ENCODE measurements around the gene BCR. TPM values are rescaled to one million over a fixed set of nuclear protein-coding genes. Genes with fewer than 3 reads are reported as not detected.
A peak's percentile ranks its signal among the peaks of the same experiment; 100 is the strongest.

The BCR gene
- total and polyA plus RNA-seq, 10 donors = 15.2 to 64.8 (median 50.7) TPM

DNA sequence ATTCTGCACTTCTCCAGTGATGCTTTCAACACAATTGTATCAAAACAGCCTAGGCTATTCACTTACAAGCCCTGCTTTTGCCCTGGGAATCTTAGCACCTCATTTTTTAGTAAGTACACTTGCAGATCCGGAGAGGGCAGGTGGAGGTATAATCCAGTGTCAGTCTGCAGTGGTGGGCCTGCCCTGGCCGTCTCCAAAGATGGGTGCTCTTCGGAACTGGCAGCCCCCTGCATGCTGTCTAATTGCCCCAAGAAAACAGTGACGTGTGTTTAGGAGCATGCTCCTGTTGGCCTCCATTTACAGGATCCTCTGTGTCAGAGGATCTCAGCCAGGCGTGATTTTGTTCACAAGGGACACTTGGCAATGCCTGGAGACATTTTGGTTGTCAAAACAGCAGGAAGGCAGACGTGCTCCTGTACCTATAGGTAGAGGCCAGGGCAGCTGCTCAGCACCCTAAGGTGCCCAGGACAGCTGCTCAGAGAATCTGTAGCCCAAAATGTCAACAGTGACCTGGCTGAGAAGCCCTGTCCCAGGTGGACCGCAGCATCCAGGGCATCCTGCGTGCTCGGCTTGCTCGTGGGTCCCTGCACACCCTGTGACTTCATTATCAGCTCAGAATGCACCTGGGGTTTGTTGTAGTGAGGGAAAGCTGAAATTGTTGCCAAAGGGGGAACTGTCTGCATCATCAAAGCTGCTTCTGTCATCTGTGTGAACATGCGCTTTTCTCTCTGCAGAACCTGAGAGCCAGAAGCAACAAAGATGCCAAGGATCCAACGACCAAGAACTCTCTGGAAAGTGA is 90.7 kb downstream of the BCR start:
- intact Hi-C loops (cut with DNase I; ENCODE audit: low total_unique reads) = loop anchor here (10.0 kb wide), 1 partner anchor 46 kb away; no protein-coding TSS in a partner anchor
- no peak for DNase-seq
- Histone ChIP-seq H3K4me1 (peaks cover 3 to 34% (median 19%) of the 10 kb centered on the region in 6 donors), H3K36me3 (peaks cover 0 to 99% (median 56%) of the 10 kb centered on the region in 6 donors), H3K9me3 (no peaks in the 10 kb centered on the region), H3K27me3 (replicated peaks in 1 of 7) (no peaks in the 10 kb centered on the region), H3K4me3 (no peak overlapping the region), H3K27ac (no peak overlapping the region)
- TF ChIP-seq, protein P1, sequence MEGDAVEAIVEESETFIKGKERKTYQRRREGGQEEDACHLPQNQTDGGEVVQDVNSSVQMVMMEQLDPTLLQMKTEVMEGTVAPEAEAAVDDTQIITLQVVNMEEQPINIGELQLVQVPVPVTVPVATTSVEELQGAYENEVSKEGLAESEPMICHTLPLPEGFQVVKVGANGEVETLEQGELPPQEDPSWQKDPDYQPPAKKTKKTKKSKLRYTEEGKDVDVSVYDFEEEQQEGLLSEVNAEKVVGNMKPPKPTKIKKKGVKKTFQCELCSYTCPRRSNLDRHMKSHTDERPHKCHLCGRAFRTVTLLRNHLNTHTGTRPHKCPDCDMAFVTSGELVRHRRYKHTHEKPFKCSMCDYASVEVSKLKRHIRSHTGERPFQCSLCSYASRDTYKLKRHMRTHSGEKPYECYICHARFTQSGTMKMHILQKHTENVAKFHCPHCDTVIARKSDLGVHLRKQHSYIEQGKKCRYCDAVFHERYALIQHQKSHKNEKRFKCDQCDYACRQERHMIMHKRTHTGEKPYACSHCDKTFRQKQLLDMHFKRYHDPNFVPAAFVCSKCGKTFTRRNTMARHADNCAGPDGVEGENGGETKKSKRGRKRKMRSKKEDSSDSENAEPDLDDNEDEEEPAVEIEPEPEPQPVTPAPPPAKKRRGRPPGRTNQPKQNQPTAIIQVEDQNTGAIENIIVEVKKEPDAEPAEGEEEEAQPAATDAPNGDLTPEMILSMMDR (IDR thresholded peaks at IDR 0.05 in 8 of 11, conservative IDR thresholded peaks at IDR 0.05 in 3 of 11) = no peak
- TF ChIP-seq POLR2A (IDR thresholded peaks at IDR 0.05) = no peak
- TF ChIP-seq POLR2AphosphoS5 (IDR thresholded peaks at IDR 0.05) = peak in 1 of 3 donors; percentile 11
- WGBS, 5 donors = 82 to 91% (median 88%) methylated on average over 11 to 12 of the region's 12 CpGs

DNA sequence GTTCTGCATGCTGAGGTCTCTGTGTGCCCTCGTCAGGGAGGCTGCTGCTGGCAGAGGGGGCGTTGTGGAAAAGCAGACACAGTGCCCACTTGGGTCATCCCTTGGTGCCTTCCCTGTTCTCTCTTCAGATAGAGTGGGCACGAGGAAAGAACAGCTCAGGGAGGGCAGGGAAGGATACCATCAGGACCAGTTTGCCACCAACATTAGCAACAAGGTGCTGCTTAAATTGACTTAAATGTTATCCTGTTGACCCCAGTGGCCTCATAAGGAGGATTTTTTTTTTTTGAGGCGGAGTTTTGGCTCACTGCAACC is 91.2 kb downstream of the BCR start:
- H3K27me3 ChIP-seq (replicated peaks in 1 of 7) = no peaks in the 10 kb centered on the region
- H3K36me3 ChIP-seq = peaks cover 0 to 100% (median 56%) of the 10 kb centered on the region in 6 donors
- DNase-seq = no peak
- no peaks in the 10 kb centered on the region for H3K9me3 ChIP-seq
- WGBS, 5 donors = 95 to 100% (median 96%) methylated on average over 4 of the region's 4 CpGs
- H3K27ac ChIP-seq = no peak overlapping the region
- TF ChIP-seq POLR2AphosphoS5 (IDR thresholded peaks at IDR 0.05) (no peak), POLR2A (IDR thresholded peaks at IDR 0.05) (no peak)
- TF ChIP-seq, protein P1 (IDR thresholded peaks at IDR 0.05 in 8 of 11, conservative IDR thresholded peaks at IDR 0.05 in 3 of 11) = no peak
- H3K4me3 ChIP-seq = no peak overlapping the region
- peaks cover 3 to 38% (median 19%) of the 10 kb centered on the region in 6 donors for H3K4me1 ChIP-seq
- intact Hi-C loops (cut with DNase I; ENCODE audit: low total_unique reads) = loop anchor here (10.0 kb wide), 1 partner anchor 47 kb away; no protein-coding TSS in a partner anchor

DNA sequence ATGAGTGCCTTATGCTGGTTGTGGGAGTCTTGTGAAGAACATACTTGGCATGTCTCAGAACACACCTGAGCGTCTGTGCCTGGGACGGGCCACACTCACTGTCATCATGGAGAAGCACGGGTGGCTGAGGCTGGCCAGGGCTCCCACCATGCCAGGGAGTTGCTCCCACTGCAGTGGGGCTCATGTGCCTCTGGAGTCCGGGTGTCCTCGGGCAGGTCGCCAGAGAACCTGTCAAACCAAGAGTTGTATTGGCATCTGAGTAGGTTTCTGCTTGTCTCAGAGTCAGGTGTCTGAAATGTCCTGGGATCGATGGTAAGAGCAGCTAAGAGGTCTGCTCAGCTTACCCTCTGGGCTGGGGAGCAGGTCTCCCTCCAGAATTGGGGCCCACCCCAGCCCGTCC is 92.1 kb downstream of the BCR start:
- TF ChIP-seq, protein P1 (IDR thresholded peaks at IDR 0.05 in 8 of 11, conservative IDR thresholded peaks at IDR 0.05 in 3 of 11) = no peak
- TF ChIP-seq POLR2A (IDR thresholded peaks at IDR 0.05) = no peak
- TF ChIP-seq POLR2AphosphoS5 (IDR thresholded peaks at IDR 0.05) = no peak
- Histone ChIP-seq H3K4me1 (peaks cover 3 to 46% (median 27%) of the 10 kb centered on the region in 6 donors), H3K27me3 (replicated peaks in 1 of 7) (no peaks in the 10 kb centered on the region), H3K27ac (no peak overlapping the region), H3K36me3 (peaks cover 0 to 100% (median 56%) of the 10 kb centered on the region in 6 donors), H3K9me3 (no peaks in the 10 kb centered on the region), H3K4me3 (no peak overlapping the region)
- no peak for DNase-seq
- intact Hi-C loops (cut with DNase I; ENCODE audit: low total_unique reads) = loop anchor here (10.0 kb wide), 1 partner anchor 48 kb away; no protein-coding TSS in a partner anchor
- 88 to 96% (median 92%) methylated on average over 5 to 8 of the region's 8 CpGs for WGBS, 5 donors

DNA sequence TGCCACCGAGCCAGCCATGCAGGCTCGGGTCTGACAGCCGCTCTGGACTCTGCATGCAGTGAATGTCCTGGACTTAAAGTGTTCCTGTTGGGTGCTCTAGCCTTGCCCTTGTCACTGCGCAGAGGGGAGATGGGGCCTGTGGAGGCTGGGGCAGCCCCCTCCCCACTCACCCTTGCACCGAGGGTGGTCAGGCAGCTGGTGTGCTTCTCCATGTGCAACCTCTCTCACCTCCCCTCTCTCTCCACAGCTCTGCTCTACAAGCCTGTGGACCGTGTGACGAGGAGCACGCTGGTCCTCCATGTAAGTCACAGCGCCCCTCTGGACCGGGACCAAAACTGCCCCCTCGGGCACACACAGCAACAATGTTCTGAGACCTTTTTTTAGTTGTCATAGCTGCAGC is 92.5 kb downstream of the BCR start:
- Histone ChIP-seq H3K9me3 (no peaks in the 10 kb centered on the region), H3K4me3 (no peak overlapping the region), H3K36me3 (peaks cover 0 to 100% (median 56%) of the 10 kb centered on the region in 6 donors), H3K4me1 (peaks cover 3 to 49% (median 28%) of the 10 kb centered on the region in 6 donors), H3K27ac (no peak overlapping the region), H3K27me3 (replicated peaks in 1 of 7) (no peaks in the 10 kb centered on the region)
- 90 to 95% (median 93%) methylated on average over 7 to 11 of the region's 11 CpGs for WGBS, 5 donors
- TF ChIP-seq POLR2A (IDR thresholded peaks at IDR 0.05) = no peak
- no peak for TF ChIP-seq POLR2AphosphoS5 (IDR thresholded peaks at IDR 0.05)
- TF ChIP-seq, protein P1 (IDR thresholded peaks at IDR 0.05 in 8 of 11, conservative IDR thresholded peaks at IDR 0.05 in 3 of 11) = no peak
- intact Hi-C loops (cut with DNase I; ENCODE audit: low total_unique reads) = loop anchor here (10.0 kb wide), 1 partner anchor 48 kb away; no protein-coding TSS in a partner anchor
- no peak for DNase-seq
